Measurements from ENCODE around the gene MBD5.

MBD5 gene

GRCh38 chr2:148362144-148362796, 341.4 kb downstream of the MBD5 start:
- Mint-ChIP-seq H3K9me3 (peaks cover 11% of the 10 kb centered on the region), H3K27ac (no peak overlapping the region), H3K36me3 (no peaks in the 10 kb centered on the region), H3K27me3 (no peaks in the 10 kb centered on the region), H3K4me3 (no peak overlapping the region), H3K4me1 (no peaks in the 10 kb centered on the region)
- CTCF ChIA-PET, result interaction anchor here (0.8 kb wide), 1 partner anchor 165 kb away, joined by 3 read pairs; no protein-coding TSS in a partner anchor
- DNase-seq, result no peak

- CTCF ChIA-PET, result no interaction called here
- Mint-ChIP-seq H3K36me3 (no peaks in the 10 kb centered on the region), H3K27me3 (no peaks in the 10 kb centered on the region)
Observed at GRCh38 chr2:148375214-148375613, 354.3 kb downstream of the MBD5 start.

GRCh38 chr2:148391324-148391723, 370.4 kb downstream of the MBD5 start:
- H3K27ac Mint-ChIP-seq, result no peak overlapping the region
- CTCF ChIA-PET, result no interaction called here
- no peak overlapping the region for H3K4me3 Mint-ChIP-seq
- no peaks in the 10 kb centered on the region for H3K4me1 Mint-ChIP-seq
- no peak for DNase-seq
- peaks cover 2% of the 10 kb centered on the region for H3K36me3 Mint-ChIP-seq
- no peaks in the 10 kb centered on the region for H3K9me3 Mint-ChIP-seq
- no peaks in the 10 kb centered on the region for H3K27me3 Mint-ChIP-seq

More at GRCh38 chr2:148375214-148375613, 354.3 kb downstream of the MBD5 start:
- Mint-ChIP-seq H3K4me1 (no peaks in the 10 kb centered on the region), H3K4me3 (no peak overlapping the region), H3K27ac (no peak overlapping the region), H3K9me3 (peaks cover 2% of the 10 kb centered on the region)
- no peak for DNase-seq

GRCh38 chr2:148402786-148403185, 381.9 kb downstream of the MBD5 start:
- no peak overlapping the region for H3K27ac Mint-ChIP-seq
- no peaks in the 10 kb centered on the region for H3K9me3 Mint-ChIP-seq
- H3K27me3 Mint-ChIP-seq, result no peaks in the 10 kb centered on the region
- DNase-seq, result no peak
- H3K4me3 Mint-ChIP-seq, result no peak overlapping the region
- H3K4me1 Mint-ChIP-seq, result no peaks in the 10 kb centered on the region
- no peaks in the 10 kb centered on the region for H3K36me3 Mint-ChIP-seq
- CTCF ChIA-PET, result interaction anchor here (0.7 kb wide), 1 partner anchor 14 kb away, joined by 3 read pairs; no protein-coding TSS in a partner anchor

GRCh38 chr2:148410899-148411298, 390.0 kb downstream of the MBD5 start:
- Mint-ChIP-seq H3K36me3 (peaks cover 1% of the 10 kb centered on the region), H3K4me3 (no peak overlapping the region), H3K27me3 (no peaks in the 10 kb centered on the region), H3K9me3 (peaks cover 11% of the 10 kb centered on the region), H3K27ac (no peak overlapping the region), H3K4me1 (no peaks in the 10 kb centered on the region)
- DNase-seq, result no peak
- CTCF ChIA-PET, result no interaction called here

- Mint-ChIP-seq H3K27me3 (no peaks in the 10 kb centered on the region), H3K4me1 (no peaks in the 10 kb centered on the region), H3K9me3 (peaks cover 13% of the 10 kb centered on the region), H3K36me3 (peaks cover 1% of the 10 kb centered on the region), H3K27ac (no peak overlapping the region), H3K4me3 (no peak overlapping the region)
- CTCF ChIA-PET, result interaction anchor here (0.6 kb wide), 1 partner anchor 13 kb away, joined by 3 read pairs; no protein-coding TSS in a partner anchor
- DNase-seq, result no peak
Observed at GRCh38 chr2:148416248-148416647, 395.4 kb downstream of the MBD5 start.

- H3K27ac Mint-ChIP-seq, result no peak overlapping the region
- DNase-seq, result no peak
- H3K4me1 Mint-ChIP-seq, result no peaks in the 10 kb centered on the region
- no peak overlapping the region for H3K4me3 Mint-ChIP-seq
- CTCF ChIA-PET, result no interaction called here
- no peaks in the 10 kb centered on the region for H3K27me3 Mint-ChIP-seq
- H3K9me3 Mint-ChIP-seq, result no peaks in the 10 kb centered on the region
- H3K36me3 Mint-ChIP-seq, result no peaks in the 10 kb centered on the region
Observed at GRCh38 chr2:148430101-148430500, 409.2 kb downstream of the MBD5 start.

- Mint-ChIP-seq H3K4me3 (no peak overlapping the region), H3K36me3 (no peaks in the 10 kb centered on the region), H3K27ac (no peak overlapping the region), H3K27me3 (peaks cover 4% of the 10 kb centered on the region), H3K9me3 (no peaks in the 10 kb centered on the region), H3K4me1 (no peaks in the 10 kb centered on the region)
- no peak for DNase-seq
- CTCF ChIA-PET, result interaction anchor here (0.6 kb wide), 1 partner anchor 165 kb away, joined by 3 read pairs; no protein-coding TSS in a partner anchor
Observed at GRCh38 chr2:148447877-148448276, 427.0 kb downstream of the MBD5 start.

- Mint-ChIP-seq H3K9me3 (no peaks in the 10 kb centered on the region), H3K27ac (no peak overlapping the region), H3K27me3 (peaks cover 4% of the 10 kb centered on the region), H3K4me3 (no peak overlapping the region), H3K36me3 (no peaks in the 10 kb centered on the region), H3K4me1 (no peaks in the 10 kb centered on the region)
- CTCF ChIA-PET, result no interaction called here
- DNase-seq, result no peak
Observed at GRCh38 chr2:148450531-148450930, 429.6 kb downstream of the MBD5 start.

GRCh38 chr2:148451046-148451445, 430.2 kb downstream of the MBD5 start:
- peaks cover 4% of the 10 kb centered on the region for H3K27me3 Mint-ChIP-seq
- H3K4me1 Mint-ChIP-seq, result no peaks in the 10 kb centered on the region
- CTCF ChIA-PET, result no interaction called here
- DNase-seq, result no peak
- H3K36me3 Mint-ChIP-seq, result no peaks in the 10 kb centered on the region
- no peak overlapping the region for H3K27ac Mint-ChIP-seq
- H3K9me3 Mint-ChIP-seq, result no peaks in the 10 kb centered on the region
- no peak overlapping the region for H3K4me3 Mint-ChIP-seq

GRCh38 chr2:148455791-148456190, 434.9 kb downstream of the MBD5 start:
- no peaks in the 10 kb centered on the region for H3K4me1 Mint-ChIP-seq

GRCh38 chr2:148458171-148458570, 437.3 kb downstream of the MBD5 start:
- Mint-ChIP-seq H3K4me3 (no peak overlapping the region), H3K9me3 (no peaks in the 10 kb centered on the region), H3K4me1 (no peaks in the 10 kb centered on the region), H3K36me3 (no peaks in the 10 kb centered on the region), H3K27me3 (no peaks in the 10 kb centered on the region), H3K27ac (no peak overlapping the region)
- CTCF ChIA-PET, result no interaction called here
- DNase-seq, result no peak

More at GRCh38 chr2:148455791-148456190, 434.9 kb downstream of the MBD5 start:
- H3K9me3 Mint-ChIP-seq, result no peaks in the 10 kb centered on the region
- H3K27me3 Mint-ChIP-seq, result no peaks in the 10 kb centered on the region
- H3K27ac Mint-ChIP-seq, result no peak overlapping the region
- DNase-seq, result no peak
- no peaks in the 10 kb centered on the region for H3K36me3 Mint-ChIP-seq
- CTCF ChIA-PET, result no interaction called here
- H3K4me3 Mint-ChIP-seq, result no peak overlapping the region

- Mint-ChIP-seq H3K4me3 (no peak overlapping the region), H3K27ac (no peak overlapping the region), H3K36me3 (no peaks in the 10 kb centered on the region), H3K27me3 (no peaks in the 10 kb centered on the region), H3K9me3 (no peaks in the 10 kb centered on the region), H3K4me1 (no peaks in the 10 kb centered on the region)
- CTCF ChIA-PET, result interaction anchor here (0.6 to 1.2 kb wide), 2 partner anchors 10 to 469 kb away, joined by 3 to 4 read pairs; no protein-coding TSS in a partner anchor
- no peak for DNase-seq
Observed at GRCh38 chr2:148459377-148459778, 438.5 kb downstream of the MBD5 start.

GRCh38 chr2:148461876-148462275, 441.0 kb downstream of the MBD5 start:
- Mint-ChIP-seq H3K9me3 (no peaks in the 10 kb centered on the region), H3K27ac (no peak overlapping the region), H3K4me1 (no peaks in the 10 kb centered on the region), H3K36me3 (no peaks in the 10 kb centered on the region), H3K4me3 (no peak overlapping the region), H3K27me3 (no peaks in the 10 kb centered on the region)
- no peak for DNase-seq
- CTCF ChIA-PET, result no interaction called here

- Mint-ChIP-seq H3K27ac (no peak overlapping the region), H3K36me3 (no peaks in the 10 kb centered on the region), H3K9me3 (no peaks in the 10 kb centered on the region), H3K27me3 (peaks cover 9% of the 10 kb centered on the region), H3K4me3 (no peak overlapping the region), H3K4me1 (no peaks in the 10 kb centered on the region)
- no peak for DNase-seq
- CTCF ChIA-PET, result interaction anchor here (1.0 kb wide), 1 partner anchor 279 kb away, joined by 4 read pairs; no protein-coding TSS in a partner anchor
Observed at GRCh38 chr2:148475626-148476025, 454.7 kb downstream of the MBD5 start.
